ENCODE results near the gene DBNDD1.

DNA sequence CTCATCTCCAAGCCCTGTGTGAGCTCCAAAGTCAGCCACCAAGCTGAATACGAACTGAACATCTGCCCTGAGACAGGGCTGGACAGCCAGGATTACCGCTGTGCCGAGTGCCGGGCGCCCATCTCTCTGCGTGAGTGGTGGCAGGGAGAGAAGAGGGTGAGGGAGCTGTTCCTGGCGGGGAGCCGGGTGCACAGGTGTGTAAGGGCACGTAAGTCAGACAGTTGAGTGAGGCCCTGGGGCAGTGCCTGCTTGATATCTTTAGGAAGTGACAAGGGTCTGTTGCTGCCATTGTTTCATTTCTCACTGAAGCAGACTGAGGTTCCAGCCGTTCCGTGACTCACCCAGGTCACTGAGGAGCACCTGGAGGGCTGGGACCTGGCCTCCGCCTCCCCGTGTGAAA is 58.3 kb downstream of the DBNDD1 start:
- TF ChIP-seq, protein P1, sequence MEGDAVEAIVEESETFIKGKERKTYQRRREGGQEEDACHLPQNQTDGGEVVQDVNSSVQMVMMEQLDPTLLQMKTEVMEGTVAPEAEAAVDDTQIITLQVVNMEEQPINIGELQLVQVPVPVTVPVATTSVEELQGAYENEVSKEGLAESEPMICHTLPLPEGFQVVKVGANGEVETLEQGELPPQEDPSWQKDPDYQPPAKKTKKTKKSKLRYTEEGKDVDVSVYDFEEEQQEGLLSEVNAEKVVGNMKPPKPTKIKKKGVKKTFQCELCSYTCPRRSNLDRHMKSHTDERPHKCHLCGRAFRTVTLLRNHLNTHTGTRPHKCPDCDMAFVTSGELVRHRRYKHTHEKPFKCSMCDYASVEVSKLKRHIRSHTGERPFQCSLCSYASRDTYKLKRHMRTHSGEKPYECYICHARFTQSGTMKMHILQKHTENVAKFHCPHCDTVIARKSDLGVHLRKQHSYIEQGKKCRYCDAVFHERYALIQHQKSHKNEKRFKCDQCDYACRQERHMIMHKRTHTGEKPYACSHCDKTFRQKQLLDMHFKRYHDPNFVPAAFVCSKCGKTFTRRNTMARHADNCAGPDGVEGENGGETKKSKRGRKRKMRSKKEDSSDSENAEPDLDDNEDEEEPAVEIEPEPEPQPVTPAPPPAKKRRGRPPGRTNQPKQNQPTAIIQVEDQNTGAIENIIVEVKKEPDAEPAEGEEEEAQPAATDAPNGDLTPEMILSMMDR (IDR thresholded peaks at IDR 0.05) = no peak
- no peak for TF ChIP-seq POLR2A (IDR thresholded peaks at IDR 0.05)

Data from body of pancreas (tissue), 4 donors.